ENCODE data around the gene HACD2. TPM values are rescaled to one million over a fixed set of nuclear protein-coding genes. Genes with fewer than 3 reads are reported as not detected.

HACD2 gene
- polyA plus RNA-seq, 3 donors: 44.0 to 55.5 (median 45.8) TPM

DNA sequence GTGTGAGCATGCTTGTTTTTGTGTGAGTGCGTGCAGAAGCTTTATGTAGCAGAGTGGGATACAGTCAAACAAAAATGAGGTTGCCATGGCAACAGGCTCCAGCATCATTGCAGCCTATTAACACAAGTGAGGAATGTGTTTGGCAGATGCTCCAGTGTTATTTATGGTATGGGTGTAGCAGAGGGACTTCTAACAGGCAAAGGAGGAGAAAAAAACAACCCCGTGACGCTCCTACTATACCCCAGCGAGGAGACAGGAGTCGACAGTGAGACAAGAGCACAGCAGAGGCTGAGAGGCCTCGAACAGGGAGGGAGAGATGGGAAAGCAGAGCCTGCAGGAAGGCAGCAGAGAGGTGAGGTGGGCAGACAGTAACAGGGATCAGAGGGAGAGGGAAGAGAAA is 140.8 kb downstream of the HACD2 start:
- DNase-seq (ENCODE audit: extremely low read depth in 1 of 11, low read depth in 9 of 11, low spot score in 4 of 11): no peak

DNA sequence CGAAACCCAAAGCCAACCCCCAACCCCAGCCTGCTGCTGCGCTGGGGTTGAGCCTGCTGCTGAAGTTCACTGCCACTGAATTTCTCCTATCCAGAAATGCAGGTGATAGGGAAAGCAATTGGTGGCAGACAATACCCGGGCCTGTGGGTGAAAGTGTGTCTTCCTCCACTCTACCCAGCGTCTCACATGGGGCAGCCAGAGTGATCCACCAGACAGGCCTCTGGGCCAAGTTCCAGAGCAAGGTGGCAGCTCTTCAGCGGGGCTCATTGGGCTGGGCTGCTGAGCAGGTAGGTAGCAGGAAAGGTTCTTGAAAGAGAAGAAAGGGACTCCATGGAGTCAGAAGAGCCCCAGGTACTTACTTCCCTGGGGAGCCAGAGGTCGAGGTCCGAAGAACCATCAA is 141.9 kb downstream of the HACD2 start:
- no peak for DNase-seq (ENCODE audit: extremely low read depth in 1 of 11, low read depth in 9 of 11, low spot score in 4 of 11)

DNA sequence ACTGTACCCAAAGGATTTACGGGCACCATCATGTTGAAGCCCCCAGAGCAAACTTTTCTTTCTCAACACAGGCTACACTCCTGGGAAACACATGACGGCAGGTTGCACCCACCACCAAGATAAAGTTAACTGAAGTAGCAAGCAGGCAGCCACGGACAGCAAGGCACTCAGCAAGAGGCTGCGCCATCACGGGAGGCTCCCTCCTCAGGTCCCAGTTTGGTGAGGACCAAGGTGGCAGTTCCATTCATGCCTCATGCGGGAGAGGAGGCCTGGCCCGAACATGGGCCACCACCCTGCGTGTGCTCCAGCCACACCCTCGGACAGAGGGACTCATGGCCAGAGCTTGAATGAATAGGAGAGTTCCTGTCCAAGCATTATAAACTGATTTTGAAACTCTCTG is 142.7 kb downstream of the HACD2 start:
- no peak for DNase-seq (ENCODE audit: extremely low read depth in 1 of 11, low read depth in 9 of 11, low spot score in 4 of 11)

Other genes with a start within 250 kb of the HACD2 start
- gene ADCY5, start 136.0 kb downstream of the HACD2 start, polyA plus RNA-seq (ENCODE audit: insufficient read length in 3 of 3): 10 to 100 TPM; 10.0 to 11.7 (median 10.9) TPM

All from renal cortex interstitium (tissue), 11 donors.